GM19372 (cell line): ENCODE data around the gene ZC3H7B.

Source experiments
- ATAC-seq: cut with Tn5 transposase; IDR thresholded peaks from one replicate; pipeline ENCODE4 v1.9.1; 2021; ENCODE audit warnings: mild to moderate bottlenecking, low read depth, moderate library complexity; ENCODE audit not compliant: unreplicated experiment

The ZC3H7B gene

DNA sequence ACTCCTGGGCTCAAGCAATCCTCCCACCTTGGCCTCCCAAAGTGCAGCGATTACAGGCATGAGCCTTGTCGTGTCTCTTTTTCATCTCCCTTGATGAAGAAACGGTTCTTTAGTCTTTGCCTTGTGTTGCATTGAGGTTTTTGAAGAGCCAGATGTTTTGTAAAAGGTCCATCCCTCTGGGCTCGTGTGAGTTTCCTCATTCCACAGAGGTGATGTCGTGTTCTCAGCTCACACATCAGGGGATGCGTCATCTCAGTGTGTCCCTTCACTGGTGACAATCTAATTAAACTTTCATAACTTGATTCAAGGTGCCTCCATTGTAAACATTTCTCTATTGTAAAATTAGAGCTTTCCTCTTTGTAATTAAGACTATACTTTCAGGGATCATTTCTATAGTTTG is 50.7 kb downstream of the ZC3H7B start:
- no peak for ATAC-seq

DNA sequence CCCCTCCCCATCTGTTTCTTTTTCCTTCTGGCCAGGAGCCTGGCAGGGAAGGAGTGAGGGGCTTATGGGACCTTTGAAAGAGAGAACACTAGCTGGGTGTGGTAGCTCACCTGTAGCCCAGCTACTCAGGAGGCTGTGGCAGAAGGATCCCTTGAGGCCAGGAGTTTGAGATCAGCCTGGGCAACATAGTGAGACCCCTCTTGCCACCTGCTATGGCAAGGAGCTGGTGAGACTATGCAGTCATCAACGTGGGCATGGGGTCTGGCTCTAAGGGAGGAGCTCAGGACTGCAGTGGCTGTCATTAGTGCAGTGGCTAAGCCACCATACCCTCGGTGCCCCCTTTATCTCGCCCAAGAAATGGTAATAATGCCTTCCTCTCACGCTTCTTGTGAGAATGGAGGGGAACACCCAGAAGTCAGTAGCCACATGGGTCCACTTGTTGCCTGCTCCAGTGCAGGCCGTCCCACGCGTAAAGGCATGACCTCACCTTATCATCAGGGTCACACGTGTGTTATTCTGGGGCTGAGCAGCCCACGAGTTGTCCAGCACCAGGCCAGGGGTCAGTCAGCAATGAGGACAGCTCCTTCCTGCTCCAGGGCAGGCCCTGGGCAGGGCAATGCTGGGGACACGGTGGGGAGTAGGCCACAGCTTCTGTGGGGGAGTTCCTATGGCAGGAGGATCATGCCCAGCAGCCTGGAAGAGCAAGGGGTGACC is 52.7 kb downstream of the ZC3H7B start:
- ATAC-seq = no peak

DNA sequence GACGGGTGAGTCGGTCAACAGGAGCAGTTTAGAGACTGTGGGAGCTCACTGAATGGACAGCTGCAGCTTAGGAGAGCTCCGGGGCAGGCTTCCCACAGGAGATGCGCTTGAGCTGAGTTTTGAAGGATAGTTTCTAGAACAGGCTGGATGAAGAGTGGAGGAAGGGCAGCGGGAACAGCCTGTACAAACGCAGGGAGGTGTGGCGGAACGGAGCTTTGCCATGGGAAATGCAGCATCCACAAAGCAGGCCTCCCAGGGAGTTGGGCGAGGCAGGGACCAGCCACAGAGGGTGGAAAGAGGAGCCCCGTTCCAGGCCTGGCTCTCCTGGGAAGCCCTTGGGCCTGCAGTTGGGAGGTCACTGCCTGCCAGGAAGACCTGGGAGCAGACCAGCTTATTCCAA is 53.7 kb downstream of the ZC3H7B start:
- ATAC-seq = no peak

DNA sequence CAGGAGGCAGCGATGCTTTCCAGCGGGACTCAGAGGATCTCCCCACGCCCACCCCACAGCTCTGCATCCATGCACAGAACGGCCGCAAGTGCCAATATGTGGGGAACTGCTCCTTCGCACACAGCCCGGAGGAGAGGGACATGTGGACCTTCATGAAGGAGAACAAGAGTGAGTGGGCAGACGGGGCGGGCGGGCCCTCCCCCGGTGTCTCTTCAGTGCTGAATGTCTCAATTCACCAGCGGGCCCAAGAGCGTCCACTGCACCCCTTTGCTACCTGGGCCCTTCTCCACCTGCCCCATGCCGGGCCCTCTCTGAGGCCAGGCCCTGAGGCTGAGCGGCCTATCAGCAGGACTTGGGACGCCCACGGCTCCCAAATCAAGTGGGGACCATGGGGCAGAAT is 54.6 kb downstream of the ZC3H7B start:
- no peak for ATAC-seq

DNA sequence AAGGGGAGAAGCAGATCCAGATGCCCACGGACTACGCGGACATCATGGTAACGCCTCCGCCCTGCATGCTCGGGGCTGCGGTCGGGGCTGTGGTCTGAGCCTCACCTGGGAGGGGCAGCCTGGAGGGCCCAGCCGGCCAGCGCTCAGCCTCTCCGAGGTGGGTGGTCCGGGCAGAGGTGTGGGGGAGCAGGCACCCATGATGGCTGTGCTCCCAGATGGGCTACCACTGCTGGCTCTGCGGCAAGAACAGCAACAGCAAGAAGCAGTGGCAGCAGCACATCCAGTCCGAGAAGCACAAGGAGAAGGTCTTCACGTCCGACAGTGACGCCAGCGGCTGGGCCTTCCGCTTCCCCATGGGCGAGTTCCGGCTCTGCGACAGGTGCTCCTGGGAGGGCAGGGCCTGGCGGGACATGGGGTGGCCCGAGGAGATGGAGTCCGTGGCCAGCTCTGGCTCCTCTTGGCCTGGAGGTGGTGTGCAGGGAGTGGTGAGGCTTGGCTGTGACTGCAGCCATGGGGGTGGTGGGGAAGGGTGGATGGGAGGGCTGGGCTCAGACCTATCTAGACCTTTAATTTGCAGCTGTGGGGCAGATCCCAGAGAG is 55.2 kb downstream of the ZC3H7B start:
- ATAC-seq = no peak

DNA sequence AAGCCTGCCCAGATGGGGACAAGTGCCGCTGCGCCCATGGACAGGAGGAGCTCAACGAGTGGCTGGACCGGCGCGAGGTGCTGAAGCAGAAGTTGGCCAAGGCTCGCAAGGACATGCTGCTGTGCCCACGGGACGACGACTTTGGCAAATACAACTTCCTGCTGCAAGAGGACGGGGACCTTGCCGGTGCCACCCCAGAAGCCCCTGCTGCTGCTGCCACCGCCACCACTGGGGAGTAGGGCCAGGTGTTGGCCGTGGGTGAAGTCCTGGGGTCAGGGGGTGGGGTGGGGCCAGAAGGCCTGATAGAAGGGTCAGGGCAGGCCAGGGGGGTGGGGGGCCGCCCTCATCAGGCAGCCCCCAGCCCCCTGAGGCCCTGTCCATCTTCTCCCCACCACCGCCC is 55.9 kb downstream of the ZC3H7B start:
- no peak for ATAC-seq

DNA sequence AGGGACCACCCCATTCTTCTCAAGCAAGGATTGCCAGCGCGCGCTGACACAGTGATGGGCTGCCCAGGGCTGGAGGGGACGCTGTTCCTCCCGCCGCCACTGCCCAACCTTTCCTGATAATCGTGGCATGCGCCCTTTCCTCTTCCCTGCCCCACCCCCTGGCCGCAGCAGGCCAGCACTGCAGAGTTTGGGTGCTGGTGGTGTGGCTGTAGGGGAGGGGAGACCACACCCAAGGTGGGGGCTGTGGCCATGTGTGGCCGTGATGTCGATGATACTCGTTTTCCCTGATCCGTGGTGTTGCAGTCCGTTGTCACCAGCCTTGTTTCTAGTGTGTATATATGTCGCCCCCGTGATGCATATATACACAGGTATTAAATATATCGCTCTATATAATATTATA is 57.6 kb downstream of the ZC3H7B start:
- ATAC-seq = no peak

DNA sequence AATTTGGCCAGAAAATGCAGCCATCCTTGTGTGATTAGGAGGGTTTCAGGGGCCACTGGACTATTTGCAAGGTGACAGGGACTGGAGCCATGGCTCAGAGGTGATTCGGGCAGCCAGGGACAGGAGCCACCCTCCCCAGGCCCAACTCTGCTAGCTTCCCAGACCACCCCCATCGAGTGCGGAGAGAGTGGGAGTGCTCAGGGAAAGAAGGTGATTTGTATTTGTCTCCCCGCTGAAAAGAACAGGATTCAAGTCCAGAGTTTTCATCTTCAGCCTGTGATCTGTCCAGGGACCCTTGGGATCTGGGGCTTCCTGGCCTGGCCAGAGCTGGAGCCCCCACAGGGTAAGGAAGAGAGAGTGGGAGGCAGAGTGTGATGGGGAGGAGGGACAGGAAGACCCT is 58.1 kb downstream of the ZC3H7B start:
- no peak for ATAC-seq

DNA sequence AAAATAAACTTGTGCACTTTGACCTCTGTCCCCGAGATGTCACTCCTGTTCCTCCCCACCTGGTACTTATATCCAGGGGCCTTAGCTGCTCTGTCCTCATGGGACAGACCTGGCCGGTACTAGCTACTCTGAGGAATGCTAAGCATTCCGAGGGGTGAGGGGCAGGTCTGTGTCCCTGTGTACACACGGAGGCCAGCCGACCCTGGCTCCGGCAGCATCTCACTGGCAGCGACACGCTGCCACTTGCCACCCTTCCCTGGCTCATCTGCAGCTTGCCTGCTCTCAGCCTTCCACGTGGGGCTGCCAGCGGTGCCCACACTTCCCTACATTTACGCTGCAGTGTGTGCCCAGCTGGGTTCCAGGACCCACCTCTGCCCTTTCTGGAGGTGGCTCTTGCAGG is 58.8 kb downstream of the ZC3H7B start:
- ATAC-seq = no peak

DNA sequence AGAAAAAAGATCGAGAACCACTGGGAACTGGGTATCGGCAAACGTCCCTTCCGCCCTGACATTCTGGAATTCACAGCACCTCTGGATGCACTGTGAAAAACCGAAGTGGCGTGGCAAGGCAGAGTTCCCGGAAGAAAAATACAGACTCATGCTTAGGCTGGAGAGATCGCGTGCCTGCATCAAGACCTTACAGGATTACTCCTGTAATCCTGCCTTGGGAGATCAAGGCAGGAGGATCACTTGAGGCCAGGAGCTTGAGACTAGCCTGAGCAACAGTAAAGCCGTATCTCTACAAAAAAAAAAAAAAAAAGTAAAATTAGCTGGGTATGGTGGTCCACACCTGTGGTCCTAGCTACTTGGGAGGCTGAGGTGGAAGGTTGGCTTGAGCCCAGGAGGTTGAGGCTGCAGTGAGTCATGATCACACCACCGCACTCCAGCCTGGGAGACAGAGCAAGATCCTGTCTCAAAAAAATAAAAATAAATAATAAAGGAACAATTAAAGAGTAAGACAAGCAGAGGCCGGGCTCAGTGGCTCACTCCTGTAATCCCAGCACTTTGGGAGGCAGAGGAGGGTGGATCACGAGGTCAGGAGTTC is 60.5 kb downstream of the ZC3H7B start:
- no peak for ATAC-seq

DNA sequence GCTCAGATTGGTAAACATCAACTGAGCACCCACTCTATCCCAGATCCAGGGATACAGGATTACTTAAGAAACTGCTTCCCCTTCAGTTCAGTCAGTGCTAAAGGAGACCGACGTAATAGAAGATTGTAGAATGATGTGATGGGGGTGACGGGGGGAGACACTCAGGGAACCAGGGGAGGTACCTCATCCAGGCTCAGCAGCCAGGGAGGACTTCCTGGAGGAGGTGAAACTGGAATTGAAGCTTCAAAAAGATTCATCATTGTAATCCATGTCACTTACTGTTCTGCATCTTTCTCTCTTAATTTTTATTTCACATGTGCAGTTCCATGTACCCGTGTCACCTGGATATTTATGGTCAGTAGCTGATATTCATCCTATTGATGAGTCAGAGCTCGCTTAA is 61.3 kb downstream of the ZC3H7B start:
- no peak for ATAC-seq

DNA sequence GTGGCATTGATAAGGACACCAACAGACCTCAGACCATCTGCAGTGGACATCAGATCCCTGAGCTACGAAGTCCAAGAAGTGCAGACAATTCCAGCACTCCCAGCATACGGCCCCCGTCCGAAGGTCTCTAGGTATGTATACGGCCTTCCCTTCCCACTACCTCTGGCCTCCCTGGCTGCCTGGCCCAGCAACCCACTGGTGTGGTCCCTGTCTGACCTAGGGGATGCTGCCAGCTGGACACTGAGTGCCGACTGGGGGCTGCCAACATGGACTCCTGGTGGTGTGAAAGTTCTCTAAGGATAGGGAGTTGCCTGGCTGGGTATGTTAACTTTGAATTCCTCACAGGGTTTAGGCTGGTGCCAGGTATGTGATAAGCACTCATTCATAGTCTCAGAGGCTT is 62.9 kb downstream of the ZC3H7B start:
- no peak for ATAC-seq

DNA sequence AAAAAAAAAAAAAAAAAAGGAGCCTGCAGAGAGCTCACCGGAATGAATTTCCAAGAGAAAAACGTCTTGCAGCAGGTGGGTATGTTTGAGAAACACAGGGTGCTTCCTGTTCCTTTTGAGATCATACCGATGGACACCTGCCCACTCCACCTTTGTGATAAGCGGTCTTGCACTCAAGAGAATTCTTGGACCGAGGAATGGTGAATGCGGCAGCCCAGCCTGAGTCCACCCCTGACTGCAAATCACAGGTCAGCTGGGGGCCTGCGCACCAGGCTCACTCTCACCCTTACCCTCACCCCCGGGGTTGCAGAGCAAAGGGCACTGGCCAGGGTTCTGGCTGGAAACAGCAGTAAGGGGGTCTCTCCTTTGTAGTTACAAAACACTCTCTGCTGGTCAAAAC is 63.6 kb downstream of the ZC3H7B start:
- ATAC-seq = no peak

DNA sequence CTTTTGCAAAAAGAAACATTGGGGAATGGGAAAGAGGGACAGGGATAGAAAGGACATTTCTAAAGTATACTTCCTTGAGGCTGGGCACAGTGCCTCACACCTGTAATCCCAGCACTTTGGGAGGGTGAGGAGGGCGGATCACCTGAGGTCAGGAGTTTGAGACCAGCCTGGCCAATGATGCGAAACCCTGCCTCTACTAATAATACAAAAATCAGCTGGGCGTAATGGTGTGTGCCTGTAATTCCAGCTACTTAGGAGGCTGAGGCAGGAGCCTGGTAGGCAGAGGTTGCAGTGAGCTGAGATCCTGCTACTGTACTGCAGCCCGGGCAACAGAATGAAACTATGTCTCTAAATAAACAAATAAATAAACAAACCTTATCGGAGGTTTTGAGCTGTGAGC is 64.1 kb downstream of the ZC3H7B start:
- ATAC-seq = no peak

DNA sequence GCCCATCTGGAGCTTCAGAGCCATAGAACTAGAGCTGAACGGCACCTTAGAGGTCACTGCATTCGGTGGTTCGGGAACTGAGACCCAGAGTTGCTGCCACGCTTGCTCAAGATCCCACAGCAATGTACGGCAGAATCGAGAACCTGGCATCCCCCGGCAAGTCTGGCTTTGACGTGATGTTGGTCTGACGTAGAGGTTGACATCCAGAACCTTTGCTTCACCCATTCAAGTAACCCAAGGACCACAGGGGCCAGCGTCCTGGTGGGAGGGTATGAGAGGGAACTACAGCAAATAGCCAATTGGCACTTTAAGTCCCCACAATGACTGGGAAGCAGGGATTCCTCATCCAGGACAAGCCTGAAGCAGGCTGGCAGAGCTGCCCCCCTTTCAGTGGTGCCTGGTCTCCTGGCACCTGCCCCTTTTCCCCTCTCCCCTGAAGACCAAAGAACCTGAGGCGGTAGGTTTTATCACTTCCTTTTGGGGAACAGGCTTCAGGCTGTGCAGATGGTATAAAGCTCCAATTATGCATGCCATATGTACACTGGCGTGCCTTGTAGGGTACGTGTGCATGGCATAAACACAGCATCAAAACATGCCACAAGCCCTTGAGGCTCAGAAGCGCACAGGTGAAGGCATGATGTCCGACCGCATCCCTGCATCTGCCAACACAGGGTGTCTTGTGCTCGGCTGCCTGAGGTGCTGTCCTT is 65.2 kb downstream of the ZC3H7B start:
- no peak for ATAC-seq

DNA sequence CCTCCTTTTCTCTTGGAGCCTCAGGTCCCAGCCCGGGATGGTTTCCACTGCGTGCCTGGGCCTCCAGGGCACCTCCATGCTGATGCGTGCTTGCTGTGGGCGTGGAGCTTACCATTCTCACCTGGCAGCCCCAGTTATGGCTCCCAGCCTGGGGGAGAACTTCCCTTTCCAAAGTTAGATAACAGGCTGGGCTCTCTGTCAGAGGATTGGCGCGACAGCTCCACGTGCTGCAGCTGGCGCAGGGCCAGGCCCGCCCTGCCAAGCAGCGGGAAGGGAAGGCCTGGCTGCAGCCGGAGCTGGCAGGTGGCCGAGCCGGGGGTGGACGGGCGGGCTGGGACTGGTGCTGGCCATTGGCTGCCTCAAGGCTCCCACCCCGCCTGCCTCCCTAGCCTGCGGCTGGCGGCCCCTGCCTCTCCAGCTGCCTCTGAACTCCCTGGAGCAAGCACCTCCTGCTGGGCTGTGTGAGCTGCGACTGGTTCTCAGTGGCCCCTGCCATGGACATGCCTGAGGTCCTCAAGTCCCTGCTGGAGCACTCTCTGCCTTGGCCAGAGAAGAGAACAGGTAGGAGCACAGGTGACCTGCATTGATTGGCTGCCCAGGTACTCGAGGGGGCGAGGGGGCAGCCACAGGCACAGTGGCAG is 65.8 kb downstream of the ZC3H7B start:
- no peak for ATAC-seq

DNA sequence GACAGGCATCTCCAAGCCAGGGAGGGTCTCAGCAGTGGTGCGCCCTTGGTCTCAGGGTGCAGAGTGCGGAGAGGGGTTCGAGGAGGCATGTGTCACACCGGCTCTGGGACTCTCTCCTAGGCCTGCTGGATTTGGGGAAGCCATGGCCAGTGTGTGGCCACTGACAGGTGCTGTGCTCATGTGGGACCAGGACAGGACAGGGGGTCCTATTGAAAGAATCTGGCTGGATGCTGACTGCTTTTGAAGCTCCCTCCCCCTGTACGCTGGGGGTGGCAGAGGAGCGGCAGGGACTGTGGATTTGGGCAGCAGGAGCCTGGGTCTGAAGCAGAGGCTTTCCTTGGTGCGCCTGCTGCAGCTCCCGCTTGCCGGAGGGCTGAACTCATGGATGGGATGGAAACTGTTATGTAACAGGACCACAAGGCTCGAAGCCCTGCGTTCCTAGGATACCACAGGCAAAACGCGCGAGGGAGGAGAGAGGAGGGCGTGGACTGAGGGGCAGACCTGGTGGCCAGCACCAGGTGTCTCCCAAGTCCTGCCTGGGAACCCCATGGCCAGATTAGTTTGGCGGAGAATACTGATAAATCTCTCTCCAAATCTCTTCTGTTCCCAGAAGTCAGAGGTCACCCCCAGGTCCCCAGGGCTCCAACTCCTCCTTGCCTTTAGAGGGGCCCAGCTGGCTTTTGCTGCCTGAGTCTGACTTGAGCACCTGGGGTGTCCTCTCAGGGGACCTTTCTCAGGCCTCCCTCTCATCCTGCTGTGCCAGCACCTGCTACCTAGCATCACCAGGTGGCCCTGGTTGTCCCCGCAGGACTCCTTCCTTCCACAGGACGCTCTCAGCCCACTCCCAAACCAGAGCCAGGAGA is 66.6 kb downstream of the ZC3H7B start:
- no peak for ATAC-seq

DNA sequence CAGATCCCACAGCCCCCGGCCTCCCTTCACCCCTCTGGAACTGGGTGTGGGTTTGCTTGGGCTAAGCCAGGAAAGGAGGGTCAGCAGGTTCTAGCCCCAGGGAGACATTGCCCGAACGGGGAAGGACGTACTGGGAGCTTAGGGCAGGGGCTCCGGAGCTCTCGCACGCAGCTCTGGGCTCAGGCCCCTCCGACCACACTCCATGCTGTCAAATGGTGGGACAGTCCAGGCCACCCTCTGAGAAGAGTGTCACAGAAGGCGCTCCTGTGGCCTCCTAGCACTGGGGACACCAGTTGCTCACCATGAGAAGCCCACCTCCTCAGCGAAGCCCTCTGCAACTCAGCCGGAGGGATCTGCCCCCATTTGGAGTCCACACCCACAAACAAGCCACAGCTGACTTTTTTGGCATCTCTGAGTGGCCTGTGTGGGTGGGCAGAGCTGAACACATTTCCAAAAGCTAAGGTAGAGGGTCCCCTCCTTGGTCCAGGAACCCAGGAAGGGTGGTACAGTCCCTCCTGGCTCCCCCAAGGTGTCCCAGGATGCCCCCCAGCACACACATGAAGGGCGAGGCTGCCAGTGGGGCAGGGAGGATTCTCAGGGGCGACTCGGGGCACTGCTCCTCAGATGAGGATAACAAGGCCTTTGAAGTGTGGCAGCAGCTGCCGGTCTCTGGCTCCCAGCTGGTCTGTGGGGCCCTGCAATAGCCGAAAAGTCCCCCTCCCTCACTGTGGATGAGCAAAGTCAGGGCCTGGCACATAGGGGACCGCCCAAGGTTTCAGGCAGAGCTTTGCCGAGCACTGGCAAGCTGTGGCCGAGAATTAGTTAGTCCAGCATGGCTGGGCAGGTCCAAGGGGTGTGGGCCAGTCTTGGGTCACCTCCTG is 67.5 kb downstream of the ZC3H7B start:
- no peak for ATAC-seq

DNA sequence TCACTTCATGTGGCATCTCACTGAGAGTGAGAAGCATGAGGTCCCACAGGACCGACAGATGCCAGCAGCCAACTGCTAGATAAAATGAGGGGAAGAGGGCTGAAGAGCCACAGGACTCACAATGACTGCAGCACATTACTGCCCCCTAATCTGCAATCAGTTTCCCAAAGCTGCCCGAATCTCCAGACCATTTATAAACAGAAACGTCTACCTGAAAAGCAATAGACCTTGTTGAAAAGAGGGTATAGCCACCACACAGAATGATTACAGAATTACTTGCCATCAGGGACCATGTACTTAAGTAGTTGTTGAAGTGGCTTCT is 68.1 kb downstream of the ZC3H7B start:
- no peak for ATAC-seq
